Sciatic nerve (tissue), 2 donors: Measurements from ENCODE around the gene LNX1. TPM values are rescaled to one million over a fixed set of nuclear protein-coding genes. Genes with fewer than 3 reads are reported as not detected.
"Not testable (repeated sequence)": the region's sequence is repeated elsewhere in the genome, so short reads cannot be mapped to it uniquely, and the experiment has no call there.

Source experiments
- ATAC-seq: fragments of 200-7000 bp; cut with Tn5 transposase; one replicate; pipeline ENCODE4 v1.9.1; 2020; ENCODE audit warnings: mild to moderate bottlenecking, moderate library complexity
- DNase-seq: peaks from one replicate; pipeline ENCODE4 v3.0.0-alpha.2; 2020; ENCODE audit warnings: low spot score
- intact Hi-C: fragments of 100-400 bp; cut with DNase I; formaldehyde crosslinking; loops from one replicate; pipeline ENCODE4 v1.14.2; 2022
- total RNA-seq: library from RNA; stranded (reverse); fragmentation: NEBNext Ultra II Directional; extraction: Animal tissue kit (Norgen Biotek cat#: 25700); gene quantifications from one replicate; pipeline ENCODE4 v1.2.1, GENCODE V29; 2021
- donor health status: DM: no; HTN: no; CAD: no.
- donor health status: DM: no; HTN: no; CAD: no.

LNX1 gene
- total RNA-seq, 1 donor from 2014 or later = 7.9 TPM

GRCh38 chr4:53481586-53481985 lies 109.7 kb downstream of the LNX1 start:
- intact Hi-C loops = no loop called here
- ATAC-seq = no peak
- DNase-seq = no peak

- ATAC-seq = no peak
- DNase-seq = no peak
- intact Hi-C loops = no loop called here
These were observed 110.4 kb downstream of the LNX1 start for GRCh38 chr4:53480909-53481308.

- ATAC-seq (no peak), DNase-seq (no peak)
- intact Hi-C loops = no loop called here
These were observed 111.4 kb downstream of the LNX1 start for GRCh38 chr4:53479736-53480525.

- no peak for ATAC-seq
- intact Hi-C loops = no loop called here
These were observed 112.4 kb downstream of the LNX1 start for GRCh38 chr4:53478671-53479456.

GRCh38 chr4:53477636-53478035 lies 113.7 kb downstream of the LNX1 start:
- no peak for ATAC-seq
- no peak for DNase-seq
- intact Hi-C loops = no loop called here

More at GRCh38 chr4:53478671-53479456, 112.4 kb downstream of the LNX1 start:
- DNase-seq = no peak

- no peak for ATAC-seq
These were observed 114.2 kb downstream of the LNX1 start for GRCh38 chr4:53477038-53477565.

GRCh38 chr4:53476232-53477037 lies 114.9 kb downstream of the LNX1 start:
- DNase-seq = no peak
- peak; percentile 96 for ATAC-seq

More at GRCh38 chr4:53477038-53477565, 114.2 kb downstream of the LNX1 start:
- intact Hi-C loops = no loop called here
- DNase-seq = no peak

GRCh38 chr4:53466576-53466975 lies 124.7 kb downstream of the LNX1 start:
- ATAC-seq, intact Hi-C loops, DNase-seq: not testable (repeated sequence)

More at GRCh38 chr4:53476232-53477037, 114.9 kb downstream of the LNX1 start:
- intact Hi-C loops = no loop called here

GRCh38 chr4:53465891-53466290 lies 125.4 kb downstream of the LNX1 start:
- ATAC-seq (no peak), DNase-seq (no peak)
- intact Hi-C loops = no loop called here

- ATAC-seq = no peak
- no peak for DNase-seq
- intact Hi-C loops = no loop called here
These were observed 126.0 kb downstream of the LNX1 start for GRCh38 chr4:53465281-53465680.

- intact Hi-C loops = no loop called here
- DNase-seq (no peak), ATAC-seq (no peak)
These were observed 127.9 kb downstream of the LNX1 start for GRCh38 chr4:53463340-53463739.

GRCh38 chr4:53461244-53461643 lies 130.0 kb downstream of the LNX1 start:
- intact Hi-C loops = no loop called here
- DNase-seq (no peak), ATAC-seq (no peak)

- intact Hi-C loops = no loop called here
- ATAC-seq = no peak
These were observed 131.7 kb downstream of the LNX1 start for GRCh38 chr4:53459548-53459947.

GRCh38 chr4:53456178-53456577 lies 135.1 kb downstream of the LNX1 start:
- ATAC-seq (no peak), DNase-seq (no peak)
- intact Hi-C loops = no loop called here

More at GRCh38 chr4:53459548-53459947, 131.7 kb downstream of the LNX1 start:
- DNase-seq = no peak

- intact Hi-C loops = no loop called here
- DNase-seq (no peak), ATAC-seq (no peak)
These were observed 135.5 kb downstream of the LNX1 start for GRCh38 chr4:53455766-53456165.

GRCh38 chr4:53453385-53453784 lies 137.9 kb downstream of the LNX1 start:
- DNase-seq (no peak), ATAC-seq (no peak)
- intact Hi-C loops = no loop called here

GRCh38 chr4:53450773-53451172 lies 140.5 kb downstream of the LNX1 start:
- DNase-seq (no peak), ATAC-seq (no peak)
- intact Hi-C loops = no loop called here

- DNase-seq (no peak), ATAC-seq (no peak)
- intact Hi-C loops = no loop called here
These were observed 146.3 kb downstream of the LNX1 start for GRCh38 chr4:53444954-53445353.

GRCh38 chr4:53441564-53441963 lies 149.7 kb downstream of the LNX1 start:
- no peak for ATAC-seq
- no peak for DNase-seq
- intact Hi-C loops = no loop called here
